BE2C (cell line): ENCODE data around the gene TTC28.
A peak's percentile ranks its signal among the peaks of the same experiment; 100 is the strongest.

Experiments used
- DNase-seq: peaks from one replicate; pipeline ENCODE4 v3.0.0-alpha.2; 2020
- H3K27me3 ChIP-seq: fragments of 250-450 bp; sonication (Bioruptor Pico); 2 replicates; pipeline ENCODE4 v1.5.1; 2020; ENCODE audit warnings: mild to moderate bottlenecking
- H3K36me3 ChIP-seq: fragments of 250-450 bp; sonication (Bioruptor Pico); 2 replicates; pipeline ENCODE4 v1.5.1; 2020; ENCODE audit warnings: mild to moderate bottlenecking
- H3K4me1 ChIP-seq: fragments of 250-450 bp; sonication (Bioruptor Pico); 2 replicates; pipeline ENCODE4 v1.5.1; 2020
- H3K4me3 ChIP-seq: 2 replicates; pipeline ENCODE4 v1.5.1; 2011; ENCODE audit warnings: low read depth, low read length
- H3K9me3 ChIP-seq: fragments of 250-450 bp; sonication (Bioruptor Pico); 2 replicates; pipeline ENCODE4 v1.5.1; 2020
- CTCF ChIP-seq: IDR thresholded peaks from 2 replicates; pipeline ENCODE4 v1.5.1; 2012; ENCODE audit warnings: mild to moderate bottlenecking, low read depth, low read length

The TTC28 gene

GRCh38 chr22:28241656-28242290, 437.9 kb downstream of the TTC28 start:
- TF ChIP-seq CTCF, result no peak
- Histone ChIP-seq H3K4me1 (peaks cover 23% of the 10 kb centered on the region), H3K36me3 (no peaks in the 10 kb centered on the region), H3K27me3 (no peaks in the 10 kb centered on the region), H3K4me3 (no peak overlapping the region), H3K9me3 (no peaks in the 10 kb centered on the region)
- DNase-seq, result peak; percentile 44

GRCh38 chr22:28239941-28240340, 439.7 kb downstream of the TTC28 start:
- no peak for DNase-seq
- Histone ChIP-seq H3K36me3 (no peaks in the 10 kb centered on the region), H3K4me3 (no peak overlapping the region), H3K4me1 (peaks cover 21% of the 10 kb centered on the region), H3K27me3 (no peaks in the 10 kb centered on the region), H3K9me3 (no peaks in the 10 kb centered on the region)
- TF ChIP-seq CTCF, result no peak

GRCh38 chr22:28237783-28238182, 441.9 kb downstream of the TTC28 start:
- H3K36me3 ChIP-seq, result no peaks in the 10 kb centered on the region
- H3K9me3 ChIP-seq, result no peaks in the 10 kb centered on the region
- DNase-seq, result no peak
- no peaks in the 10 kb centered on the region for H3K27me3 ChIP-seq
- TF ChIP-seq CTCF, result no peak
- H3K4me1 ChIP-seq, result peaks cover 6% of the 10 kb centered on the region; the same call in 1 of the 2 replicates
- H3K4me3 ChIP-seq, result no peak overlapping the region

- no peaks in the 10 kb centered on the region for H3K36me3 ChIP-seq
- H3K4me3 ChIP-seq, result no peak overlapping the region
- H3K9me3 ChIP-seq, result no peaks in the 10 kb centered on the region
- peaks cover 6% of the 10 kb centered on the region; the same call in 1 of the 2 replicates for H3K4me1 ChIP-seq
- no peak for TF ChIP-seq CTCF
- DNase-seq, result no peak
- no peaks in the 10 kb centered on the region for H3K27me3 ChIP-seq
Measured at GRCh38 chr22:28237112-28237511, 442.5 kb downstream of the TTC28 start.

GRCh38 chr22:28232204-28232603, 447.4 kb downstream of the TTC28 start:
- Histone ChIP-seq H3K36me3 (no peaks in the 10 kb centered on the region), H3K4me3 (no peak overlapping the region), H3K9me3 (no peaks in the 10 kb centered on the region), H3K27me3 (no peaks in the 10 kb centered on the region), H3K4me1 (no peaks in the 10 kb centered on the region)
- no peak for DNase-seq
- no peak for TF ChIP-seq CTCF

- H3K9me3 ChIP-seq, result no peaks in the 10 kb centered on the region
- DNase-seq, result no peak
- no peak overlapping the region for H3K4me3 ChIP-seq
- TF ChIP-seq CTCF, result no peak
- H3K4me1 ChIP-seq, result no peaks in the 10 kb centered on the region
- no peaks in the 10 kb centered on the region for H3K27me3 ChIP-seq
- H3K36me3 ChIP-seq, result no peaks in the 10 kb centered on the region
Measured at GRCh38 chr22:28231441-28231840, 448.2 kb downstream of the TTC28 start.
